HG02571 (cell line): ENCODE results near the gene ANO10.

ENCODE experiments used
- ATAC-seq: cut with Tn5 transposase; IDR thresholded peaks from one replicate; pipeline ENCODE4 v1.9.1; 2021; ENCODE audit warnings: mild to moderate bottlenecking, moderate library complexity; ENCODE audit not compliant: unreplicated experiment

Gene ANO10

GRCh38 chr3:43326891-43327581, 294.8 kb downstream of the ANO10 start:
- ATAC-seq, result no peak

- ATAC-seq, result no peak
These were observed 298.3 kb downstream of the ANO10 start for GRCh38 chr3:43323541-43323940.

- no peak for ATAC-seq
These were observed 301.5 kb downstream of the ANO10 start for GRCh38 chr3:43320288-43320687.

GRCh38 chr3:43319794-43320193, 302.0 kb downstream of the ANO10 start:
- ATAC-seq, result no peak

- ATAC-seq, result no peak
These were observed 302.4 kb downstream of the ANO10 start for GRCh38 chr3:43319376-43319775.

GRCh38 chr3:43317461-43318316, 304.1 kb downstream of the ANO10 start:
- ATAC-seq, result no peak

GRCh38 chr3:43316783-43317460, 304.9 kb downstream of the ANO10 start:
- no peak for ATAC-seq
